ENCODE data around the gene TBXT. TPM values are rescaled to one million over a fixed set of nuclear protein-coding genes. Genes with fewer than 3 reads are reported as not detected.

Gene TBXT
- total RNA-seq, 1 donor from 2014 or later, result not detected

- Mint-ChIP-seq H3K4me3 (no peak overlapping the region), H3K4me1 (no peaks in the 10 kb centered on the region), H3K27ac (no peak overlapping the region), H3K27me3 (ENCODE audit: low read depth) (peaks cover 18% of the 10 kb centered on the region), H3K9me3 (peaks cover 12% of the 10 kb centered on the region), H3K36me3 (no peaks in the 10 kb centered on the region)
- DNase-seq (ENCODE audit: low spot score in 2 of 2, unreplicated experiment in 2 of 2), result no peak
- TF ChIP-seq CTCF (IDR thresholded peaks at IDR 0.05; ENCODE audit: unreplicated experiment), result no peak
Measured at GRCh38 chr6:166119116-166119911, 48.3 kb downstream of the TBXT start.

DNA sequence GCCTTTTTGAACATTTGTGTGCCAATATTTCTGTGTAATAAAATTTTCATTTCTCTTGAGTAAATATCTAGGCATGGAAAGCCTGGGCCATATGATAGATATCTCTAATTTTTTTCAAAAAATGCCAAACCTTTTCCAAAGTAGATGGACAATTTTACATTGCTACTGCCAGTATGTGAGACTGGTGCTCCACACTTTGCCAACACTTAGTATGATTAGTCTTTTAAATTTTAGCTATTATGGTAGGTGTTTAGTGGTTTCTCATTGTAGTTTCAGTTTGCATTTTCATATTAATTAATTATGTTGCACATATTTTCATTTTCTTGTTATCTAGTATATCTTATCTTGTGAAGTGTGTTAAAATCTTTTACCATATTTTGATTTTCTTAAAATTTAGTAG, 52.0 kb downstream of the TBXT start:
- H3K9me3 Mint-ChIP-seq, result peaks cover 12% of the 10 kb centered on the region
- DNase-seq (ENCODE audit: low spot score in 2 of 2, unreplicated experiment in 2 of 2), result no peak
- H3K36me3 Mint-ChIP-seq, result no peaks in the 10 kb centered on the region
- TF ChIP-seq CTCF (IDR thresholded peaks at IDR 0.05; ENCODE audit: unreplicated experiment), result no peak
- H3K4me3 Mint-ChIP-seq, result no peak overlapping the region
- H3K4me1 Mint-ChIP-seq, result no peaks in the 10 kb centered on the region
- H3K27me3 Mint-ChIP-seq (ENCODE audit: low read depth), result peaks cover 37% of the 10 kb centered on the region
- no peak overlapping the region for H3K27ac Mint-ChIP-seq

DNA sequence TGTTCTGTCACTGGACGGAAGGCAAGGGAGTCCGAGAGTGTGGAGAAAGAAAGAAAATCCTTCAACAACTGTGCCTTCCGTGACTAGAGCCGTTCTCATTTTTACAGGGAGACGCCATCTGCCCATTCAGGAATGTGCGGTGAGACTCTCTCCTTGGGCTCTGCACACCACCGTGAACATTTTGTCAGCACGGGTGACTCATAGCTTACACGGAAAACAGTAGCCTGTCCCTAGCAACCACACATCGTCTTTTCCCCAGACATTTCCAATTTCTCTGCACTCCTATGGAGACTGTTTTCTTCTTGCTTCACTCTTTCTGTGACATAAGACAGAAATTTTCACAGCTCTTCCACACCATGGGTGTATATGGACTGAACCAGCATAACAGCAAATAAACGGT, 55.1 kb downstream of the TBXT start:
- Mint-ChIP-seq H3K4me1 (no peaks in the 10 kb centered on the region), H3K27me3 (ENCODE audit: low read depth) (peaks cover 65% of the 10 kb centered on the region), H3K27ac (no peak overlapping the region), H3K9me3 (peaks cover 12% of the 10 kb centered on the region), H3K4me3 (no peak overlapping the region), H3K36me3 (no peaks in the 10 kb centered on the region)
- no peak for DNase-seq (ENCODE audit: low spot score in 2 of 2, unreplicated experiment in 2 of 2)
- no peak for TF ChIP-seq CTCF (IDR thresholded peaks at IDR 0.05; ENCODE audit: unreplicated experiment)

GRCh38 chr6:166109608-166110007, 58.0 kb downstream of the TBXT start:
- peaks cover 1% of the 10 kb centered on the region for H3K4me1 Mint-ChIP-seq
- no peak for TF ChIP-seq CTCF (IDR thresholded peaks at IDR 0.05; ENCODE audit: unreplicated experiment)
- no peaks in the 10 kb centered on the region for H3K36me3 Mint-ChIP-seq
- no peak for DNase-seq (ENCODE audit: low spot score in 2 of 2, unreplicated experiment in 2 of 2)
- no peaks in the 10 kb centered on the region for H3K9me3 Mint-ChIP-seq
- H3K27me3 Mint-ChIP-seq (ENCODE audit: low read depth), result peaks cover 85% of the 10 kb centered on the region
- H3K27ac Mint-ChIP-seq, result no peak overlapping the region
- no peak overlapping the region for H3K4me3 Mint-ChIP-seq

Other genes starting within 250 kb of the TBXT start
- 0.20 to 0.38 TPM (median 0.31 TPM) in 3 replicates for gene PRR18, start 140.5 kb upstream of the TBXT start, total RNA-seq
- gene SFT2D1, start 174.7 kb upstream of the TBXT start, total RNA-seq, result 26.0 to 26.8 TPM (median 26.6 TPM) in 3 replicates
- 12.4 to 14.3 TPM (median 12.7 TPM) in 3 replicates for gene MPC1, start 215.1 kb upstream of the TBXT start, total RNA-seq